ENCODE results near the gene SLAMF8.

SLAMF8 gene

GRCh38 chr1:159873530-159874143 is 47.0 kb downstream of the SLAMF8 start:
- DNase-seq (ENCODE audit: low read depth): no peak

GRCh38 chr1:159877695-159878444 is 51.2 kb downstream of the SLAMF8 start:
- no peak for DNase-seq (ENCODE audit: low read depth)

- DNase-seq (ENCODE audit: low read depth): no peak
These were observed 52.5 kb downstream of the SLAMF8 start for GRCh38 chr1:159879136-159879535.

DNA sequence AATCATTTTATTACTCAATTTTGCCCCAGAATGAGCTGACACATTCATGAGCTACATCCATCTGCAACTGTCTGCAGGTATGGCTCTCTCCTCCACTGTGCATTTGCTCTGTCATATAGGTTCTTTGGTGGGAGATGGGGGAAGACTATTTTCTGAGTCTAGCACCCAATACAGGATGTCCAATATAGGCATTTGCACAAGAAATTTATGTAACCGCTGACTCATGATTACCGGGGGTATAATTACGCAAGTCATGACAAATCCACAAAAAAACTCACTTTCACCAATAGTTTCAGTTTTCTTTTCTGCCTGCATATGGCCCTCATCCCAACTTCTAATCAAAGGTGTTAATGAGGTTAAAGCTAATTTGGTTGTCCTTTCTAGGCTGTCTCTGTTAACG is 53.3 kb downstream of the SLAMF8 start:
- peak; percentile 88 for DNase-seq (ENCODE audit: low read depth)

- DNase-seq (ENCODE audit: low read depth): no peak
These were observed 53.8 kb downstream of the SLAMF8 start for GRCh38 chr1:159880430-159880829.

DNA sequence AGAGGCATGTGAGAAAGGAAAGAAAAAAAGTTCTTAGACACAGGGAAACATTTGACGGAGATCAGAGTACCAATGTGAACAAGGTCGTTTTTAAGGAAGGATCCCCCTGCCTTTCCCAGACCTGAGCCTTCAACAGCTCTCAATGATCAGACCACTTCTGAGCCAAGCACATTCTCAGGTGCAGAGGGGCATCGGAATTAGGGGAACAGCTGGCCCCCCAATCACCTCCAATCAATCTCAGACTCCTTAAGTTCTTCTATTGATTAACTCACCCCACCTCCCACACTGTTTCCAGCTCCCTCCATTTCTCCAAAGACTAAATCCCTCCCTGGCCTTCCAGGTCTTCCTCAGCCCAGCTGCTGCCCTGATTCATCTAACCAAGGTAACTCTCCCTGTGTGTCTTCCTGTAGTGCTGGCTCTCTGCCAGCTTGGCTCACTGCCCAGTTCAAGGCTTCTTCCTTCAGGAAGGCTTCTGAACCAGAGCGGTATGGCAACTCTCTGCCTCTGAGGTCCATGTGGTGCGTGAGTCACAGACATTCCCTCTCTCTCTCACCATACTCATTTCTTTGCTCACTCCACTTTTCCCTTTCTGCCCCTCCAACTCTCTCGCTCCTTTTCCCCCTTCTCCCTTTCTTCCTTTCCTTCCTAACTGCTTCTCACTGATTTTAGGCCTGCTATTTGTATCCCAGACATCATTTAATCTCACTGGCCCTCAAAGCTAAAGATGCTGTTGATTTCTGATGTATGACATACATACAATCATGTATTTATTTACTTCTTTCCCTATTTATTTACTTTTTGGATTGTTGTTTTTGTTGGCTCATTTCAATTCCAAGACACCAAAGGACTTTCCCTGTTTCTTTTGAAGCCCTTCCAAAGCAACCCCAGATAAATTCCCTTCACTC is 55.2 kb downstream of the SLAMF8 start:
- DNase-seq (ENCODE audit: low read depth): peak; percentile 98

- DNase-seq (ENCODE audit: low read depth): peak; percentile 43
These were observed 55.8 kb downstream of the SLAMF8 start for GRCh38 chr1:159882527-159882862.

- DNase-seq (ENCODE audit: low read depth): no peak
These were observed 56.5 kb downstream of the SLAMF8 start for GRCh38 chr1:159883134-159883533.

- no peak for DNase-seq (ENCODE audit: low read depth)
These were observed 57.6 kb downstream of the SLAMF8 start for GRCh38 chr1:159884296-159884695.

All from iris pigment epithelial cell (primary cell).